HEK293 (cell line): Measurements from ENCODE around the gene LUZP2.

ENCODE experiments used
- CTCF ChIA-PET: fragments of 350-600 bp; formaldehyde crosslinking; extraction: SDS; loops from one replicate; lab custom pipeline; 2021; ENCODE audit warnings: antibody characterized with exemption; lab: Yijun Ruan, JAX
- POLR2A ChIA-PET: fragments of 300-600 bp; formaldehyde crosslinking; extraction: SDS; loops from one replicate; lab custom pipeline; 2020; ENCODE audit warnings: antibody characterized with exemption, inconsistent platforms; lab: Yijun Ruan, JAX
- H3K27ac ChIP-seq: fragments of 200-500 bp; sonication (Bioruptor generic); 2 replicates; pipeline ENCODE4 v1.5.1; 2014; ENCODE audit warnings: low read depth, low read length, control low read depth, inconsistent platforms; ENCODE audit errors: extremely low read depth
- H3K36me3 ChIP-seq, 2 experiments: fragments of 200-500 bp in 1 of 2; sonication (Bioruptor generic) in 1 of 2; 1 replicate in 1 of 2; 2 replicates in 1 of 2; pipeline ENCODE4 v1.5.1; 2014 to 2017; ENCODE audit warnings: inconsistent platforms in 2 of 2, low read length in 2 of 2; ENCODE audit not compliant: control insufficient read depth in 2 of 2, insufficient read depth in 1 of 2
- H3K4me1 ChIP-seq: fragments of 200-500 bp; sonication (Bioruptor generic); 2 replicates; pipeline ENCODE4 v1.5.1; 2014; ENCODE audit warnings: mild to moderate bottlenecking, low read length, inconsistent platforms; ENCODE audit not compliant: control insufficient read depth, insufficient read depth
- H3K4me3 ChIP-seq: 2 replicates; pipeline ENCODE4 v1.5.1; 2011; ENCODE audit warnings: low read depth, mild to moderate bottlenecking, control low read depth, low read length, moderate library complexity
- H3K9me3 ChIP-seq: fragments of 200-500 bp; sonication (Bioruptor generic); 2 replicates; pipeline ENCODE4 v1.5.1; 2014; ENCODE audit warnings: low read depth, low read length, inconsistent platforms; ENCODE audit not compliant: control insufficient read depth, insufficient read depth
- BCL11A ChIP-seq: fragments of 450-650 bp; formaldehyde crosslinking; IDR thresholded peaks from 2 replicates; pipeline ENCODE4 v1.5.1; 2016; ENCODE audit warnings: low read depth, missing biosample characterization, missing genetic modification characterization
- GFI1B ChIP-seq: fragments of 450-650 bp; formaldehyde crosslinking; IDR thresholded peaks from 2 replicates; pipeline ENCODE4 v1.5.1; 2016; ENCODE audit warnings: missing biosample characterization, missing genetic modification characterization
- KLF10 ChIP-seq: fragments of 450-650 bp; IDR thresholded peaks from 2 replicates; pipeline ENCODE4 v1.5.1; 2018; ENCODE audit warnings: missing biosample characterization, mild to moderate bottlenecking, missing genetic modification characterization
- KLF8 ChIP-seq: fragments of 450-650 bp; formaldehyde crosslinking; IDR thresholded peaks from 2 replicates; pipeline ENCODE4 v1.5.1; 2016; ENCODE audit warnings: missing biosample characterization, missing genetic modification characterization
- PRDM1 ChIP-seq: fragments of 450-650 bp; formaldehyde crosslinking; IDR thresholded peaks from 2 replicates; pipeline ENCODE4; 2016; ENCODE audit warnings: missing biosample characterization, missing genetic modification characterization
- ZBTB20 ChIP-seq: fragments of 450-650 bp; formaldehyde crosslinking; IDR thresholded peaks from 2 replicates; pipeline ENCODE4 v1.5.1; 2016; ENCODE audit warnings: missing biosample characterization, missing genetic modification characterization
- ZFHX2 ChIP-seq: fragments of 450-650 bp; formaldehyde crosslinking; conservative IDR thresholded peaks from 2 replicates; pipeline ENCODE4 v1.5.1; 2016; ENCODE audit warnings: missing biosample characterization, missing genetic modification characterization
- ZFP3 ChIP-seq: fragments of 450-650 bp; formaldehyde crosslinking; IDR thresholded peaks from 2 replicates; pipeline ENCODE4 v1.5.1; 2016; ENCODE audit warnings: low read depth, missing biosample characterization, missing genetic modification characterization
- ZFP41 ChIP-seq: fragments of 450-650 bp; formaldehyde crosslinking; IDR thresholded peaks from 2 replicates; pipeline ENCODE4 v1.5.1; 2016; ENCODE audit warnings: missing biosample characterization, missing genetic modification characterization, borderline replicate concordance
- ZIC2 ChIP-seq: fragments of 450-650 bp; formaldehyde crosslinking; IDR thresholded peaks from 2 replicates; pipeline ENCODE4 v1.5.1; 2016; ENCODE audit warnings: missing biosample characterization, missing genetic modification characterization
- ZNF10 ChIP-seq: fragments of 450-650 bp; formaldehyde crosslinking; IDR thresholded peaks from 2 replicates; pipeline ENCODE4 v1.5.1; 2017; ENCODE audit warnings: missing biosample characterization, missing genetic modification characterization
- ZNF214 ChIP-seq: fragments of 450-650 bp; formaldehyde crosslinking; IDR thresholded peaks from 2 replicates; pipeline ENCODE4 v1.5.1; 2017; ENCODE audit warnings: missing biosample characterization, mild to moderate bottlenecking, missing genetic modification characterization, borderline replicate concordance
- ZNF274 ChIP-seq, 2 experiments: fragments of 200-500 bp in 1 of 2; fragments of 450-650 bp in 1 of 2; sonication (Bioruptor generic) in 1 of 2; formaldehyde crosslinking in 1 of 2; IDR thresholded peaks; 2 replicates each; pipeline versions ENCODE4 v1.5.1 to v1.6.1; 2014 to 2016; ENCODE audit warnings: borderline replicate concordance in 1 of 2, inconsistent platforms in 1 of 2, low read length in 1 of 2, missing biosample characterization in 1 of 2, missing genetic modification characterization in 1 of 2
- ZNF292 ChIP-seq: fragments of 450-650 bp; formaldehyde crosslinking; IDR thresholded peaks from 2 replicates; pipeline ENCODE4 v1.5.1; 2016; ENCODE audit warnings: low read depth, missing biosample characterization, missing genetic modification characterization, borderline replicate concordance
- ZNF311 ChIP-seq: fragments of 450-650 bp; formaldehyde crosslinking; IDR thresholded peaks from 2 replicates; pipeline ENCODE4 v1.5.1; 2017; ENCODE audit warnings: missing biosample characterization, missing genetic modification characterization, borderline replicate concordance
- ZNF341 ChIP-seq: fragments of 450-650 bp; formaldehyde crosslinking; IDR thresholded peaks from 2 replicates; pipeline ENCODE4; 2016; ENCODE audit warnings: low read depth, missing biosample characterization, missing genetic modification characterization
- ZNF350 ChIP-seq: fragments of 450-650 bp; formaldehyde crosslinking; IDR thresholded peaks from 2 replicates; pipeline ENCODE4 v1.5.0; 2017; ENCODE audit warnings: missing biosample characterization, mild to moderate bottlenecking, missing genetic modification characterization
- ZNF433 ChIP-seq: fragments of 450-650 bp; formaldehyde crosslinking; IDR thresholded peaks from 2 replicates; pipeline ENCODE4 v1.5.1; 2016; ENCODE audit warnings: missing biosample characterization, missing genetic modification characterization, low read depth
- ZNF488 ChIP-seq: fragments of 450-650 bp; formaldehyde crosslinking; IDR thresholded peaks from 2 replicates; pipeline ENCODE4 v1.5.1; 2016; ENCODE audit warnings: missing biosample characterization, missing genetic modification characterization
- ZNF501 ChIP-seq: fragments of 450-650 bp; formaldehyde crosslinking; IDR thresholded peaks from 2 replicates; pipeline ENCODE4 v1.5.1; 2016; ENCODE audit warnings: missing biosample characterization, missing genetic modification characterization
- ZNF510 ChIP-seq: fragments of 450-650 bp; formaldehyde crosslinking; IDR thresholded peaks from 2 replicates; pipeline ENCODE4 v1.5.1; 2018; ENCODE audit warnings: mild to moderate bottlenecking, missing genetic modification characterization, missing biosample characterization; ENCODE audit not compliant: insufficient replicate concordance
- ZNF660 ChIP-seq: fragments of 450-650 bp; IDR thresholded peaks from 2 replicates; pipeline ENCODE4 v1.5.1; 2018; ENCODE audit warnings: missing biosample characterization, mild to moderate bottlenecking, missing genetic modification characterization
- ZNF670 ChIP-seq: fragments of 450-650 bp; formaldehyde crosslinking; IDR thresholded peaks from 2 replicates; pipeline ENCODE4 v1.5.1; 2016; ENCODE audit warnings: missing biosample characterization, missing genetic modification characterization, low read depth
- ZNF707 ChIP-seq: fragments of 450-650 bp; formaldehyde crosslinking; IDR thresholded peaks from 2 replicates; pipeline ENCODE4 v1.5.1; 2016; ENCODE audit warnings: missing biosample characterization, missing genetic modification characterization
- ZXDB ChIP-seq: fragments of 450-650 bp; formaldehyde crosslinking; IDR thresholded peaks from 2 replicates; pipeline ENCODE4 v1.5.1; 2016; ENCODE audit warnings: missing biosample characterization, missing genetic modification characterization
- TF ChIP-seq, protein P1 (sequence below): fragments of 450-650 bp; formaldehyde crosslinking; IDR thresholded peaks from 2 replicates; pipeline ENCODE4 v1.5.1; 2017; ENCODE audit warnings: missing biosample characterization, missing genetic modification characterization
- TF ChIP-seq, protein P2 (sequence below): fragments of 450-650 bp; formaldehyde crosslinking; IDR thresholded peaks from 2 replicates; pipeline ENCODE4 v1.5.1; 2016; ENCODE audit warnings: missing biosample characterization, missing genetic modification characterization

Gene LUZP2

DNA sequence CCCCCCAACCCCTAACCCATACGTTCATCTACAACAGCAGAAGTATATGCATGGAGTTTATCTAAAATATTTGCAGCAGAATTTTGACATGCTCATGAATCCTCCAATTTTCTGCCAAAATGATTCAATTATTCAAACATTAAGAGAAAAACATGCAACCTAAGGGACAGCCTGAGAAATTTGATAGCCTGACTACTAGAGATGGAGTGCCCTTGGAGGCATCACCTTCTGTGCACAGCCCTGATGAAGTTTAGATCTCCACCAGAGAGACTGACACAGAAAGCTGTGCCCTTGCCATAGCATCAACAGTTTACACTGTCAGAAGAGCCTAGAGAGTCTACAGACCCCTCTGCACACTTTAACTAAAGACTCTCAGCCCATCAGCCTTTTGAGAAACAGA lies 217.7 kb downstream of the LUZP2 start (continued):
- TF ChIP-seq ZNF311 (tag by site-specific recombination) (no peak), ZNF214 (tag by site-specific recombination) (no peak), ZNF488 (no peak)

- Histone ChIP-seq H3K4me1 (no peaks in the 10 kb centered on the region), H3K4me3 (no peak overlapping the region), H3K27ac (no peak overlapping the region), H3K9me3 (no peaks in the 10 kb centered on the region), H3K36me3 (no peaks in the 10 kb centered on the region)
- ChIA-PET CTCF (no interaction called here), POLR2A (no interaction called here)
- no peak for TF ChIP-seq KLF10 (tag by site-specific recombination)
- TF ChIP-seq ZFHX2 (tag by site-specific recombination) = no peak
These were observed 219.6 kb downstream of the LUZP2 start for GRCh38 chr11:24716403-24716802.

- Histone ChIP-seq H3K4me3 (no peak overlapping the region), H3K27ac (no peak overlapping the region), H3K36me3 (no peaks in the 10 kb centered on the region), H3K9me3 (no peaks in the 10 kb centered on the region), H3K4me1 (no peaks in the 10 kb centered on the region)
- TF ChIP-seq ZFP3 (tag by site-specific recombination) (no peak), ZNF510 (tag by site-specific recombination) (no peak), ZNF501 (tag by site-specific recombination) (no peak), ZIC2 (tag by site-specific recombination) (no peak), ZNF433 (tag by site-specific recombination) (no peak), ZNF292 (tag by site-specific recombination) (no peak), ZNF10 (tag by site-specific recombination) (no peak), ZXDB (tag by site-specific recombination) (no peak), ZFP41 (tag by site-specific recombination) (no peak), ZNF670 (no peak), KLF8 (tag by site-specific recombination) (no peak), ZNF341 (tag by site-specific recombination) (no peak), ZBTB20 (no peak)
- TF ChIP-seq, protein P1, sequence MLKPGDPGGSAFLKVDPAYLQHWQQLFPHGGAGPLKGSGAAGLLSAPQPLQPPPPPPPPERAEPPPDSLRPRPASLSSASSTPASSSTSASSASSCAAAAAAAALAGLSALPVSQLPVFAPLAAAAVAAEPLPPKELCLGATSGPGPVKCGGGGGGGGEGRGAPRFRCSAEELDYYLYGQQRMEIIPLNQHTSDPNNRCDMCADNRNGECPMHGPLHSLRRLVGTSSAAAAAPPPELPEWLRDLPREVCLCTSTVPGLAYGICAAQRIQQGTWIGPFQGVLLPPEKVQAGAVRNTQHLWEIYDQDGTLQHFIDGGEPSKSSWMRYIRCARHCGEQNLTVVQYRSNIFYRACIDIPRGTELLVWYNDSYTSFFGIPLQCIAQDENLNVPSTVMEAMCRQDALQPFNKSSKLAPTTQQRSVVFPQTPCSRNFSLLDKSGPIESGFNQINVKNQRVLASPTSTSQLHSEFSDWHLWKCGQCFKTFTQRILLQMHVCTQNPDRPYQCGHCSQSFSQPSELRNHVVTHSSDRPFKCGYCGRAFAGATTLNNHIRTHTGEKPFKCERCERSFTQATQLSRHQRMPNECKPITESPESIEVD (tag by site-specific recombination) = no peak
- CTCF ChIA-PET = no interaction called here
- POLR2A ChIA-PET = no interaction called here
These were observed 226.4 kb downstream of the LUZP2 start for GRCh38 chr11:24723231-24723630.

DNA sequence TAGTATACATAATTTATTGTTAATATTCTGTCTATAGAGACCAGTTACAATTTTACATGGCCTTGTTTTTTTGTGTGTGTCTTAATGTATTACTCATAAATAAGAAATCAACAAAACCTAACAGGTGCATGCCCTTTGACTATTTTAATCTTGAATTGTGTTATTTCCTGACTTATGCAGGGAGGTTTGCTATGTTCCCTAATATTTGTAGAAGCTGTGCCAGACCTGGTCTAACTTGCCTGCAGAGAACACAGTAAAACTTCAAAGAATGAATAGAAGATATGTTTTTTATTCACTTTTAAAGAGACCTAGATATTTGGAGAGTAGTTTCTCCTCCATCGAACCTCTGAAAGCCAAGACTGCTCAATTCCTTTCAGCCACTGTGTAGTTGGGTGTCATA lies 234.7 kb downstream of the LUZP2 start:
- Histone ChIP-seq H3K9me3 (no peaks in the 10 kb centered on the region), H3K27ac (no peak overlapping the region), H3K4me1 (no peaks in the 10 kb centered on the region), H3K4me3 (no peak overlapping the region), H3K36me3 (no peaks in the 10 kb centered on the region)
- ChIA-PET CTCF (no interaction called here), POLR2A (no interaction called here)
- TF ChIP-seq ZNF274 (IDR thresholded peaks at IDR 0.05; ENCODE audit: low read length) = no peak
- no peak for TF ChIP-seq ZNF274 (tag by site-specific recombination; IDR thresholded peaks at IDR 0.05; ENCODE audit: borderline replicate concordance)
- no peak for TF ChIP-seq ZNF660 (tag by site-specific recombination)
- TF ChIP-seq ZNF488 = no peak
- no peak for TF ChIP-seq ZNF350 (tag by site-specific recombination)
- TF ChIP-seq, protein P2, sequence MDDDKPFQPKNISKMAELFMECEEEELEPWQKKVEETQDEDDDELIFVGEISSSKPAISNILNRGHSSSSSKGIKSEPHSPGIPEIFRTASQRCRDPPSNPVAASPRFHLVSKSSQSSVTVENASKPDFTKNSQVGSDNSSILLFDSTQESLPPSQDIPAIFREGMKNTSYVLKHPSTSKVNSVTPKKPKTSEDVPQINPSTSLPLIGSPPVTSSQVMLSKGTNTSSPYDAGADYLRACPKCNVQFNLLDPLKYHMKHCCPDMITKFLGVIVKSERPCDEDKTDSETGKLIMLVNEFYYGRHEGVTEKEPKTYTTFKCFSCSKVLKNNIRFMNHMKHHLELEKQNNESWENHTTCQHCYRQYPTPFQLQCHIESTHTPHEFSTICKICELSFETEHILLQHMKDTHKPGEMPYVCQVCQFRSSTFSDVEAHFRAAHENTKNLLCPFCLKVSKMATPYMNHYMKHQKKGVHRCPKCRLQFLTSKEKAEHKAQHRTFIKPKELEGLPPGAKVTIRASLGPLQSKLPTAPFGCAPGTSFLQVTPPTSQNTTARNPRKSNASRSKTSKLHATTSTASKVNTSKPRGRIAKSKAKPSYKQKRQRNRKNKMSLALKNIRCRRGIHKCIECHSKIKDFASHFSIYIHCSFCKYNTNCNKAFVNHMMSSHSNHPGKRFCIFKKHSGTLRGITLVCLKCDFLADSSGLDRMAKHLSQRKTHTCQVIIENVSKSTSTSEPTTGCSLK (tag by site-specific recombination) = no peak
- no peak for TF ChIP-seq BCL11A (tag by site-specific recombination)
- no peak for TF ChIP-seq ZNF707
- TF ChIP-seq GFI1B (tag by site-specific recombination) = no peak
- no peak for TF ChIP-seq PRDM1 (tag by site-specific recombination)
